Colon (tissue), 2 donors: Measurements from ENCODE around the gene CSTF1.
"Not testable (repeated sequence)": the region's sequence is repeated elsewhere in the genome, so short reads cannot be mapped to it uniquely, and the experiment has no call there.

Experiments used
- FAIRE-seq: peaks from 2 replicates; lab custom pipeline; 2012; peaks lifted over from hg19 to GRCh38; lab: Jason Lieb, UNC
- donor health status: control.
- donor health status: control.

The CSTF1 gene

GRCh38 chr20:56409521-56409920 is 17.1 kb downstream of the CSTF1 start:
- FAIRE-seq: no peak

GRCh38 chr20:56409956-56410355 is 17.5 kb downstream of the CSTF1 start:
- FAIRE-seq: no peak

GRCh38 chr20:56411287-56411686 is 18.8 kb downstream of the CSTF1 start:
- FAIRE-seq: not testable (repeated sequence)

GRCh38 chr20:56411759-56412472 is 19.5 kb downstream of the CSTF1 start, which contains the start of gene CASS4:
TSS of gene CASS4 (plus strand) at chr20:56412260. CDS start at chr20:56412459, 199 bp downstream.
- no peak for FAIRE-seq

- FAIRE-seq: no peak
Observed at GRCh38 chr20:56412473-56412790, 20.0 kb downstream of the CSTF1 start.

- no peak for FAIRE-seq
Observed at GRCh38 chr20:56412949-56413348, 20.5 kb downstream of the CSTF1 start.

- no peak for FAIRE-seq
Observed at GRCh38 chr20:56414842-56415765, 22.7 kb downstream of the CSTF1 start.

GRCh38 chr20:56417402-56417801 is 25.0 kb downstream of the CSTF1 start:
- FAIRE-seq: no peak

GRCh38 chr20:56417911-56418310 is 25.5 kb downstream of the CSTF1 start:
- FAIRE-seq: no peak

GRCh38 chr20:56418385-56418861 is 26.0 kb downstream of the CSTF1 start:
- no peak for FAIRE-seq

GRCh38 chr20:56420028-56420427 is 27.6 kb downstream of the CSTF1 start:
- FAIRE-seq: no peak

GRCh38 chr20:56420940-56421688 is 28.7 kb downstream of the CSTF1 start:
- FAIRE-seq: no peak

GRCh38 chr20:56422076-56422823 is 29.8 kb downstream of the CSTF1 start:
- no peak for FAIRE-seq

- no peak for FAIRE-seq
Observed at GRCh38 chr20:56422824-56423189, 30.4 kb downstream of the CSTF1 start.

- FAIRE-seq: no peak
Observed at GRCh38 chr20:56423211-56423610, 30.8 kb downstream of the CSTF1 start.

- no peak for FAIRE-seq
Observed at GRCh38 chr20:56423886-56424285, 31.4 kb downstream of the CSTF1 start.

- no peak for FAIRE-seq
Observed at GRCh38 chr20:56424931-56425330, 32.5 kb downstream of the CSTF1 start.

GRCh38 chr20:56426026-56426425 is 33.6 kb downstream of the CSTF1 start:
- FAIRE-seq: no peak

GRCh38 chr20:56426926-56427325 is 34.5 kb downstream of the CSTF1 start:
- FAIRE-seq: no peak

GRCh38 chr20:56427797-56428196 is 35.4 kb downstream of the CSTF1 start:
- no peak for FAIRE-seq

GRCh38 chr20:56428410-56428809 is 36.0 kb downstream of the CSTF1 start:
- FAIRE-seq: no peak

GRCh38 chr20:56428881-56429280 is 36.4 kb downstream of the CSTF1 start:
- FAIRE-seq: no peak
